Measurements from ENCODE around the gene RBM47.
"Not testable (repeated sequence)": the region's sequence is repeated elsewhere in the genome, so short reads cannot be mapped to it uniquely, and the experiment has no call there.

Gene RBM47

GRCh38 chr4:40407468-40407867 lies 222.2 kb downstream of the RBM47 start:
- not testable (repeated sequence) for ATAC-seq, DNase-seq

- ATAC-seq (no peak), DNase-seq (no peak)
These were observed 223.3 kb downstream of the RBM47 start for GRCh38 chr4:40406340-40406739.

- no peak for ATAC-seq
- no peak for DNase-seq
These were observed 224.5 kb downstream of the RBM47 start for GRCh38 chr4:40405193-40405592.

GRCh38 chr4:40403081-40403480 lies 226.6 kb downstream of the RBM47 start:
- no peak for ATAC-seq
- no peak for DNase-seq

- ATAC-seq (no peak), DNase-seq (no peak)
These were observed 227.1 kb downstream of the RBM47 start for GRCh38 chr4:40402556-40402955.

GRCh38 chr4:40401631-40402030 lies 228.0 kb downstream of the RBM47 start:
- ATAC-seq (no peak), DNase-seq (no peak)

GRCh38 chr4:40401096-40401495 lies 228.6 kb downstream of the RBM47 start:
- DNase-seq, result no peak
- no peak for ATAC-seq

- no peak for ATAC-seq
- no peak for DNase-seq
These were observed 230.1 kb downstream of the RBM47 start for GRCh38 chr4:40399578-40399977.

- DNase-seq, result no peak
- no peak for ATAC-seq
These were observed 233.5 kb downstream of the RBM47 start for GRCh38 chr4:40395908-40396793.

- ATAC-seq (no peak), DNase-seq (no peak)
These were observed 234.3 kb downstream of the RBM47 start for GRCh38 chr4:40395166-40395900.

- no peak for DNase-seq
- ATAC-seq, result no peak
These were observed 235.4 kb downstream of the RBM47 start for GRCh38 chr4:40394236-40394635.

GRCh38 chr4:40392241-40392640 lies 237.4 kb downstream of the RBM47 start:
- DNase-seq, ATAC-seq: not testable (repeated sequence)

- ATAC-seq, result no peak
- DNase-seq, result no peak
These were observed 239.7 kb downstream of the RBM47 start for GRCh38 chr4:40389986-40390385.

GRCh38 chr4:40388239-40388638 lies 241.4 kb downstream of the RBM47 start:
- DNase-seq (no peak), ATAC-seq (no peak)

GRCh38 chr4:40380647-40381046 lies 249.0 kb downstream of the RBM47 start:
- DNase-seq (no peak), ATAC-seq (no peak)

- ATAC-seq, result no peak
- DNase-seq, result no peak
These were observed 250.4 kb downstream of the RBM47 start for GRCh38 chr4:40379248-40379647.

GRCh38 chr4:40378619-40379018 lies 251.0 kb downstream of the RBM47 start:
- ATAC-seq (no peak), DNase-seq (no peak)

- DNase-seq (no peak), ATAC-seq (no peak)
These were observed 251.9 kb downstream of the RBM47 start for GRCh38 chr4:40377512-40378365.

- DNase-seq, result no peak
- no peak for ATAC-seq
These were observed 254.0 kb downstream of the RBM47 start for GRCh38 chr4:40375620-40376019.

GRCh38 chr4:40375095-40375494 lies 254.6 kb downstream of the RBM47 start:
- DNase-seq, result no peak
- ATAC-seq, result no peak

- ATAC-seq (no peak), DNase-seq (no peak)
These were observed 256.0 kb downstream of the RBM47 start for GRCh38 chr4:40373636-40374035.

Measured in stimulated activated naive CD8-positive, alpha-beta T cell treated with anti-CD3 and anti-CD28 coated beads, Interleukin-15, Interleukin-2, amounts not matched to agents 100 U/mL and 50 U/mL, for 24 hours (primary cell).